Stimulated activated CD8-positive, alpha-beta memory T cell treated with anti-CD3 and anti-CD28 coated beads, Interleukin-15, amount 100 ng/mL, for 4 hours (primary cell): Measurements from ENCODE around the gene MAPKAPK5.
"Not testable (repeated sequence)": the region's sequence is repeated elsewhere in the genome, so short reads cannot be mapped to it uniquely, and the experiment has no call there.

ENCODE experiments used
- DNase-seq, 2 donors: peaks; one replicate each; pipeline ENCODE4 v3.0.0-alpha.2; 2020; ENCODE audit warnings: low read depth in 2 of 2

Gene MAPKAPK5, protein sequence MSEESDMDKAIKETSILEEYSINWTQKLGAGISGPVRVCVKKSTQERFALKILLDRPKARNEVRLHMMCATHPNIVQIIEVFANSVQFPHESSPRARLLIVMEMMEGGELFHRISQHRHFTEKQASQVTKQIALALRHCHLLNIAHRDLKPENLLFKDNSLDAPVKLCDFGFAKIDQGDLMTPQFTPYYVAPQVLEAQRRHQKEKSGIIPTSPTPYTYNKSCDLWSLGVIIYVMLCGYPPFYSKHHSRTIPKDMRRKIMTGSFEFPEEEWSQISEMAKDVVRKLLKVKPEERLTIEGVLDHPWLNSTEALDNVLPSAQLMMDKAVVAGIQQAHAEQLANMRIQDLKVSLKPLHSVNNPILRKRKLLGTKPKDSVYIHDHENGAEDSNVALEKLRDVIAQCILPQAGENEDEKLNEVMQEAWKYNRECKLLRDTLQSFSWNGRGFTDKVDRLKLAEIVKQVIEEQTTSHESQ

DNA sequence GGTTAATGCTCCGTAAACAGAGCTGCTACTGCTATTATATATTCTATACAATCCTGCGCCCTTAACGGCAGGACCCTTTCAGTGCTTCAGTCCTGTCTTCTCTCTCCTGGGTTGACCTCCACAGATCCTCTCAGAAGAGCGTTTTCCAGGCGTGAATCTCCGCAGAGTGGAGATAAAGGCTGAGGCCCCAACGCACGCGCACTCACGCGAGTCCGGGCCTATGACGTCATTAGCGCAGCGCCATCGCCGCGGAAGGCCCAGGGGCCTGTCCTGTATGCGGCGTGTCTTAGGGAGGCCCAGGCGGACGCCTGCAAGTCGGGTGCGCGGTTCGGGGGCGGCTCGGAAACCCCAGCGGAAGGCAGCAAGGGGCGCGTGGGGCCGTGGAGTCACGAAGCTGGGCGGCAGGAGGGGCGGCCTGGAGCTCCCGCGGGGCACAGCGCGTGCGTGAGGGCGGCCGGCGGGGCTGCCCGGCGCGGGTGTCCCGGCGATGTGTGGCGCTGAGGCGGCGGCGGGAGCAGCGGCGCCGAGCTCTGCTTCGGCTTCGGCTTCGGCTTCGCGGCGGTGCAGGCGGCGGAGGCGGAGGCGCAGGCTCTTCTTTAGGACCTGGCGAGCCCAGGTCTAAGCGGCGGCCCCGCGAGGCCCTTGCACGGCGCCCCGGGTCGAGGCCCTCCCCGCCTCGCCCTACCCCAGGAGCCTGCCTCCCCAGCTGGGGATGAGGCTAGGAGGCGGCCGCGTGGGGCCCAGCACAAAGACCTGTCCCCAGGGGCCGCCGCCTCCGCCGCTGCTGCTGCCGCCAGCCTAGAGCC lies at the start of gene MAPKAPK5:
Gene MAPKAPK5 (plus strand): TSS at position 479 of the 806 bp plus-strand sequence. CDS start 506 bp downstream, outside the sequence.
- DNase-seq: peak; percentile 96 to 97

DNA sequence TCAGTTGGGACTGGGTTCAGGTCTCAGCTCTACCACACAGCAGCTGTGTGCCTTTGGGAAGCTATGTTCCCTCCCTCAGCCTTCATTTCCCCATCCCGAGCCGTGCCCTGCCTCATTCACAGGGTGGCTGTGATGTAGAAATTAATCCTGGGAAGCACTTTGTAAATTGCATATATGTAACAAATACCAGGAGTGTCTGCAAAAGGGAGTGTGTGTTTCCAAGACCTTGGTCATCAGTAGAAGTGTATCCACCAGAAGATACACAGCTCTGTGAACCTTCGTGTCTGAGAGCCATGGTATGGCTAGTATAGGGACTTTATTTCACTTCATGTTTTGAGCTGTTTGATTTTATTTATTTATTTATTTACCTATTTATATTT lies 49.2 kb upstream of the MAPKAPK5 start:
- DNase-seq: no peak

DNA sequence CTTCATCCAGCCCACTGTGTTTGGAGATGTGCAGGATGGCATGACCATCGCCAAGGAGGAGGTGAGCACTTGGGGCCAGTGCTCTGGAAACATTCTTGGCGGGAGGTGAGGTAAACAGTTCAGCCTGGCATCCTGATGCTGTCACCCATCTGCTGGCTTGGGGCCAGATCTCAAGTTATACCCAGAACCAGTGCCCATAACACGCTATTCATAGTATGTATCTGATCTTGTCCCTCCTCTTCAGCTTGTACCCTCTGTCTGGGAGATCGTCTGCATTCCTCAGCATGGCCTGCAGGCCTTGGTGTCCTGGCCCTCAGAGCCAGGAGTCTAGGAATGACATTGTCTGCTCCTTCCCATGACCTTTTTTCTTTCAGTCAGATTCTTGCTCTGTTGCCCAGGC lies 43.8 kb upstream of the MAPKAPK5 start:
- no peak for DNase-seq

DNA sequence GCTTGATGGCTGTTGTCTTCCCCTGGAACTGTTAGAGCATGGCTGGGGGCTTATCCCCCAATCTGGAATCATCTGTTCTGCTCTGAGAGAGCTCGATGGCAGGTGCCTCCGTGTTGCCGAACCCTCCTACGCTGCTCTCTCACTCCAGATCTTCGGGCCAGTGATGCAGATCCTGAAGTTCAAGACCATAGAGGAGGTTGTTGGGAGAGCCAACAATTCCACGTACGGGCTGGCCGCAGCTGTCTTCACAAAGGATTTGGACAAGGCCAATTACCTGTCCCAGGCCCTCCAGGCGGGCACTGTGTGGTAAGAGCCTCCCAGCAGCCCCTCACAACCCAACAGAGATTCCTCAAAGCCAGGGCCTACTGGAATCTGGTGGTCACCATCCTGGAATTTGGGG lies 42.3 kb upstream of the MAPKAPK5 start:
- no peak for DNase-seq

DNA sequence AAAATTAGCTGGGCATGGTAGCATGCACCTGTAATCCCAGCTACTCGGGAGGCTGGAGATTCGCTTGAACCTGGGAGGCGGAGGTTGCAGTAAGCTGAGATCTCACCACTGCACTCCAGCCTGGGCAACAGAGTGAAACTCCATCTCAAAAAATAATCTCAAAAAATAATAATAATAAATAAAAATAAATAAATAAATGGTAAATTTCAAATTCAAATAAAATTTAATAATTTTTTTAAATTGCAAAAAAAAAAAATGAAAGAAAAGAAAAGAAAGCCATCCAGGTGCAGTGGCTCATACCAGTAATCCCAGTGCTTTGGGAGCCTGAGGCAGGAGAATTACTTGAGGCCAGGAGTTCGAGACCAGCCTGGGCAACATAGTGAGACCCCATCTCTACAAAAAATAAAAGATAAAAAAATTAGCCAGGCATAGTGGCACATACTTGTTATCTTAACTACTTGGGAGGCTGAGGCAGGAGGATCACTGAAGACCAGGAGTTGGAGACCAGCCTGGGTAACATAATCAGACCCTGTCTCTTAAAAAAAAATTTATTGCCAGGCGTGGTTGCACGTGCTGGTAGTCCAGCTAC lies 38.9 kb upstream of the MAPKAPK5 start:
- DNase-seq: no peak

DNA sequence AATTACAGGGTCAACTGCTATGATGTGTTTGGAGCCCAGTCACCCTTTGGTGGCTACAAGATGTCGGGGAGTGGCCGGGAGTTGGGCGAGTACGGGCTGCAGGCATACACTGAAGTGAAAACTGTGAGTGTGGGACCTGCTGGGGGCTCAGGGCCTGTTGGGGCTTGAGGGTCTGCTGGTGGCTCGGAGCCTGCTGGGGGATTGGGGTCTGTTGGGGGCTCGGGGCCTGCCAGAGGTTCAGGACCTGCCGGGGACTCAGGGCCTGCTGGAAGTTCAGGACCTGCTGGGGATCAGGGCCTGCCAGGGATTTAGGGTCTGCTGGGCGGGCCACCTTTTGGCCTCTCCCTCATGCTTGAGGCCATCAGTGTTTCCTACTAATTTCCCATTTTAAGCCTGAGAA lies 38.2 kb upstream of the MAPKAPK5 start:
- DNase-seq: no peak

DNA sequence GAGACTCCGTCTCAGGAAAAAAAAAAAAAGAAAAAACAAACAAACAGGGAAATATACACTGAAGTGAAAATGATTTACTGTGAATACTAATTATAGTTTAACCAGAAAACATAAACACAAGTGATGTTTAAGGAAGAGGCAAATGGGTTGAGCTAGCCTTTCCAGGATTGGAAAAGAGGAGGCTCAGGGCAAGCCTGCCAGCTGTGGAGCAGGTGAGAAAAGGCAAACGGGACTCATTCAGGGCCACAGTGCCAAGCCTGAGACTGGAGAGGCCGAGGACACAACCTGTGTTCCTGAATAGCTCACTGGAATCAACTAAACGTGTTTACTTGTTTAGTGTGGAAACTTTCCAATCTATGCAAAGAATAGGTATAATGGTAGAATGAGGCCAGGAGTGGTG lies 35.7 kb upstream of the MAPKAPK5 start:
- DNase-seq: no peak

DNA sequence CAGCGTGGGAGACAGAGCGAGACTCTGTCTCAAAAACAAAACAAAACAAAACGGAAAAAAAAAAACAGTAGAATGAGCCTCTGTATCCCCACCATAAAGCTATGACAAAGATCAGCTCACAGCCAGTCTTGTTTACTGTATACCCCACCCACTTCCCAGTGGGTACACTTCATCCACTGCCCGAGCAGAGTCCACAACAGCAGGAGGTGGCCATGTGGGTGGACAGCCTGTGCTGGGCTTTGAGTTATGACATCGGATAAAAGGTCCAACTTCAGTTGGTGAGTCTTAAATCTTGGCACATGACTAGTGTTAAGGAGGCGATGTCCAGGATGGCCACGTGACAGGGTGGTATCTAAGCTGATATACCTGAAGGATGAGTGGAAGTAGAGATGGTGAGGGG lies 34.8 kb upstream of the MAPKAPK5 start:
- no peak for DNase-seq

DNA sequence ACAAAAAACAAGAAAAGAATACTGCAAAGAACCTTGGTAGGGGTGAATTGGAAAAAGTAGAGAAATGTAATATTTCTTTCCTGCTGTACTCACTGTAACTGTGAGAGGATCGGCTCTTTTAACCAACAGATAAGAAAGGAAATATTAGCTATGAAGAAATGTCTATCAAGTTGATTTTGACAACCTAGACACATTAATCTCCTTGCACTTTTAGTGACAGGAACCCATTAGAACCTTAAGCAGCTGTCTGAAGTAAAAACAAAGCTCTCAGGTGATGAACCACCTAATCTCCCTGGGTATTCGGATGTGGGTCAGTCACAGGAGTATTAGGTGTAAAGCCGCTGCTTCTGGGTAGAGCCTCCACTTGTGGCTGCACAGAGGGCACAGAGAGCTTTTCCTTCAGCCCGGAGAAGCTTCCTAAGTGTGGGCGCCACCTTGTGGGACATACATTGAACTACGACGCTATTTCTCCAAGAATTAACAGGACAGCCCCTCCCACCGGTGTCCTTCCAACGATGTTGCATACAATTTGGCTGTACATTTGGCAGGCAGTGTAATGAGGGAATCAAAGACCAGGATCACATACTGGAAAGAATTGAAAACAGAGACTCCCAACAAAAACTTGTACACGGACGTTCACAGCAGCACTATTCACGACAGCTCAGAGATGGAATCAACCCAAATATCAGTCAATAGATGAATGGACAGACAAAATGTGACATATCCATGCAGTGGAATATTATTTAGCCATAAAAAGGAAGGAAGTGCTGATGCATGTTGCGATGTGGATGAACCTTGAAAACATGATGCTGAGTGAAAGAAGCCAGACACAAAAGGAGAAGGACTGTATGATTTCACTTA lies 28.9 kb upstream of the MAPKAPK5 start:
- peak; percentile 16 to 21 for DNase-seq

DNA sequence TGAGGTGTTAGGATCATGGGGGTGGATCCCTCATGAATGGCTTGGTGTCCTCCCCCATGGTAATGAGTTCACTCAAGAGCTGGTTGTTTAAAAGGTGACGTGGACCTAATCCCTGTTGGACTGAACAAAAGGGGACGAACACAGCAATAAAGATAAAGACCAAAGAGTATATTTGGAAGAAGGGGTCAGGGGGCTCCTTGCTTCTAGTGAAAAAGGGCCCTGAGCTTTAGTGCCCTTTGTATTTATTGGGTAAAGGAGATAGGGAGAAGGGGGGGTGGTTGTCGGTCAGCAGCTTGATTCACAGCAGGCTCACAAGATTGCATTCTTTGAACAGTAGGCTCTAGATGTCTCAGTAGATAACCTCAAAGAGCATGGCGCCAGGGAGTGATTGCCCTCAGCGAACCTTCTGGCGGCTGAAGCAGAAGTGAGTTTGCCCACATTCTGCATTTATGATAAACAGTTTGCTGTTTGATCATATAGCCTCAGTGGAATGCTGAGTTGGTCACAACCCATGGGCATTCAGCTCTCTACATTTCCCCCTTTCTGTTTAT lies 25.9 kb upstream of the MAPKAPK5 start:
- DNase-seq: no peak

DNA sequence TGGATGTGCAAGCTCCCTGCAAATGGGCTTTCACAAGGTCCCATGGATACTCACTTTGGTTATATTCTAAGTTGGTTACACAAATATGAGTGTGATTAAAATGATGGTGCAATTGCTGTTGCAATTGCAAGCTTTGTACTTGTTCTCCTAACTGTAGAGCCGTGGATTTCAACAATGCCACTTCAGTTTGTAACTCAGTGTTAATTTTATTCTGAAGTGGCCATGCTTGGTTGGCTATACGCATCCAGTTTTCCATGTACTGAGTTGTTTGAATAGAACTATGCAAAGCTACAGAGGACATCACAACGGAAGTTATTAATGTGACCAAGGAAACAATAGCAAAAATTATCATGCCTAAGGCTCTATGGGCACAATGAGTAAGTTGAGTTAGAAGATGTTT lies 25.1 kb upstream of the MAPKAPK5 start:
- not testable (repeated sequence) for DNase-seq

DNA sequence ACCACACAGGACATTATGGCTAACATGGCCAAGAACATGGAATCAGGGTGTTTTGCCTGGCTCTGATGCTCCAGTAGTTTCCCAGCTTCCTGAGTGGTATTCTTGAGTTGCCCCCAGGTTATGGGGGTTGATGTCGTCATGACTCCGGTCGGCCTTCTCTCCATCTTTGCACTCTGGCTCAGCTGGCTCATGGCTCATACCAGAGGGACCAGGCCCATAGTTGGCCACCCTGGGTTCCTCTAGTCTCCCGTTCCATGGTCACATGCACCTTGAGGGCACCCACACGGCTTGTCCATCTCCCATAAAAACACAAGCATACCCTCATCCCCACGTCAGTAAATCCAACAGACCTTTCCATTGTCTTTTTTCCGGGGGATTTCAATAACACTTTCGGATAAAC lies 23.7 kb upstream of the MAPKAPK5 start:
- DNase-seq: no peak

DNA sequence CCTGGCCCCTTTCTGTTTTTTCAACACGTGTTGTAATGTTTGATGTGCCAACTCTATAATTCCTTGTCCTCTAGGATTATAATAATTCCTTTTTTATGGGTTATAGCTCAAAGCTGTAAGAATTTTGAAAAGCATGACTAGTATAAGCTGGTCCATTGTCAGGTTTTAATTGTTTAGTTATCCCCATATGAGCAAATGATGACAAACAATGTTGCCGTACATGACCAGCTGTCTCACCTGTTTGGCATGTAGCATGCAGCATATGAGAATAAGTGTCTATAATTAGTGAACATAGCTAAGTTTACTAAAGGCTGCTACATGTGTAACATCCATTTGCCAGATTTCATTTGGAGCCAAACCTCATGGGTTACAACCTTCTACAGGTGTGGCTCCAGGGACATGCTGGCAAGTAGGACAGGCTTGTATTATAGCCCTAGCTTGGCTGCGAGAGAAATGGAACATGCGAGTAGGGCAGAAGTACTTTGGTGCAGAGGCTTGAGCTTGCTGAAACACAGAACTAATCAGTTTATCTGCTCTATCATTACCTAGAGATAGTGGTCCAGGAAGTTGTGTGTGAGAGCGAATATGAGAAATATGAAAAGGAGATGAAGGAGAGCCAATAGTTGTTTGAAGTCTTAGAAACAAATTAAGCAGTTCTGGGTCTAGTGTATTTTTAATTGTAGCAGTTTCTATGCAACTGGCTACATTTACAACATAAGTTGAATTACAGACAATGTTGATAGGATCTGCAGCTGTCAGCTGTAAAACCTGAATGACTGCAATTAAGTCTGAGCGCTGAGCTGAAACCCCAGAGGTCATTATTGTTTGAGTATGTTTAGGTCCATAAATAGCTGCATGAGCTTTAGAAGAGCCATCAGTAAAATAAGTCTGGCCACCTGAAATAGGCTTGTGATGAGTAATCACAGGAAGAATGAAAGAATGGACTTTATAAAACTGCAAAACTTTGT lies 22.6 kb upstream of the MAPKAPK5 start:
- DNase-seq: no peak

DNA sequence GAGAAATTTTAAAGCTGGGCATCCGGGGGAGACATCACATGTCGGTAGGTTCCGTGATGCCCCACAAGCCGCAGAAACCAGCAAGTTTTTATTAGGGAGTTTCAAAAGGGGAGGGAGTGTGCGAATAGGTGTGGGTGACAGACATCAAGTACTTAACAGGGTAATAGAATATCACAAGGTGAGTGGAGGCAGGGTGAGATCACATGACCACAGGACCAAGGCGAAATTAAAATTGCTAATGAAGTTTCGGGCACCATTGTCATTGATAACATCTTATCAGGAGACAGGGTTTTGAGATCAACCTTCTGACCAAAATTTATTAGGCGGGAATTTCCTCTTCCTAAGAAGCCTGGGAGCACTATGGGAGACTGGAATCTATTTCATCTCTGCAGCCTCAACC lies 21.2 kb upstream of the MAPKAPK5 start:
- DNase-seq: not testable (repeated sequence)

DNA sequence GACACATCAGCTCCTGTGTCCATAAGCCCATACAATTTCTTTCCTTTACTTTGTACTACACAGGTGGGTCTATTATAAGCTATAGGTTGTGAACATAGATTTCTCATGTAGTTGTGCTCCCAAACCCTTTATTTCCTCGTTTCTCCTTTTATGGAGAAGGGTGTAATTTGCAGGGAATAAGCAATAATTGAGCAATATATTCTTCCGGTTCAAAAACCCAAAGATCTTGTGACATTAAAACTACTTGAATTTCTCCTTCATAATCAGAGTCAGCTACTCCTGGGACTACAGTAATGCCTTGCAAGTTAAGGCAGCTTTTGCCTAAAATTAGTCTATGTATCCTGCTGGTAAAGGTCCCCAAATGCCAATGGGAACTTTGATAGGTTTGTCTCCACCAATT lies 19.1 kb upstream of the MAPKAPK5 start:
- no peak for DNase-seq

DNA sequence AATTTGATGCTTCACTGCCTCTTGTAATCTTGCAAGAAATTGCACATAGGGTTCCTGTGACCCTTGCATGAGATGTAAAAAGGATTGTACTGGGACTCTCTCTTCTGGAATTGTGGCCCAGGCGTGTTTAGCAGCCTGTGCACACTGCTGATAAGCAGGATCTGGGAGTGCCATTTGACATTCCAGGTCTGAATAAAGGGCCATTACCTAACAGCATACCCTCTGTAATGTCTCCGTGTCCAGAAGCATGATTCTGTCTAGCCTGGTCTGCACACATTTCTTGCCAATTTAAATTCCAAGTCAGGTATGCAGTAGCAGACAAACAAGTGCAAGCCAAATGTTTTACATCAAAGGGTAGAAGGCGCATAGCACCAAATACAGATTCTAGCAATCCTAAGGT lies 18.1 kb upstream of the MAPKAPK5 start:
- no peak for DNase-seq

DNA sequence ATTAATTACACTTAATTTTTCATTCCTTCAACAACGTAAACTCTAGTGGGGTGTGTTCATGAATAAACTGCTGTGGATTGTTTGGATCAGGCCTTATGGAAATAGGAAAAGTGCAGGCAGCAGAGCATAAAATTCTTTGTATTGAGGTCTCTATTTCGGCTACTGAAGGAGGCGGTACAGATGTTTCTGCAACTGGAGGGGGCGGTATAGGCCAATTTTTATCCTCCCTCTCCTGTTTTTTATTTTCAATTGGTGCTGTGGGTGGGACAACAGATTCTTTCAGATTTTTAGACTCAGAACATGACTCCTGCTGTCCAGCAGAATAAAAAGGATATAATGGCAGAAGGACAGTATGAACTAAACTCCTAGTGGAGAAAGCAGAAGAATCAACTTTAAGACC lies 17.7 kb upstream of the MAPKAPK5 start:
- not testable (repeated sequence) for DNase-seq

DNA sequence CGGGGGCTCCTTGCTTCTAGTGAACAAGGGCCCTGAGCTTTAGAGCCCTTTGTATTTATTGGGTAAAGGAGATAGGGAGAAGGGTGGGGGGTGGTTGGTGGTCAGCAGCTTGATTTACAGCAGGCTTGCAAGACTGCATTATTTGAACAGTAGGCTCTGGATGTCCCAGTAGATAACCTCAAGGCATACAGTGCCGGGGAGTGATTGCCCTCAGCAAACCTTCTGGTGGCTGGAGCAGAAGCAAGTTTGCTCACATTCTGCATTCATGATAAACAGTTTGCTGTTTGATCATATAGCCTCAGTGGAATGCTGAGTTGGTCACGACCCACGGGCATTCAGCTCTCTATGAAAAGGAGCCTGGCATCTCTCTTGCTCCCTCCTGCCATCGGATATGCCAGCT lies 16.5 kb upstream of the MAPKAPK5 start:
- DNase-seq: no peak

DNA sequence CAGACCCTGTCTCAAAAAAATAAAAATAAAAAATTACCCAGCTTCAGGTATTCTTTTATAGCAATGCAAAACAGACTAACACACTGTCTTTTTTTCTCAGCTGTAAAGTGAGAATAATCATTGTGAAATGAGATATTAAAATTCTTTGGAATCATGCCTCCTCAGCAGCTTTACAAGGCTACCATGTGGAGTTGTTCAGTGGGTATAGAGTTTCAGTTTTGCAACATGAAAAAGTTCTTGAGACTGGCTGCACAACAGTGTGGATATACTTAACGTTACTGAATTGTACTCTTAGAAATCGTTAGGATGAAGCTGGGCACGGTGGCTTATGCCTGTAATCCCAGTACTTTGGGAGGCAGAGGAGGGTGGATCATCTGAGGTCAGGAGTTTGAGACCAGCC lies 15.7 kb upstream of the MAPKAPK5 start:
- DNase-seq: no peak

DNA sequence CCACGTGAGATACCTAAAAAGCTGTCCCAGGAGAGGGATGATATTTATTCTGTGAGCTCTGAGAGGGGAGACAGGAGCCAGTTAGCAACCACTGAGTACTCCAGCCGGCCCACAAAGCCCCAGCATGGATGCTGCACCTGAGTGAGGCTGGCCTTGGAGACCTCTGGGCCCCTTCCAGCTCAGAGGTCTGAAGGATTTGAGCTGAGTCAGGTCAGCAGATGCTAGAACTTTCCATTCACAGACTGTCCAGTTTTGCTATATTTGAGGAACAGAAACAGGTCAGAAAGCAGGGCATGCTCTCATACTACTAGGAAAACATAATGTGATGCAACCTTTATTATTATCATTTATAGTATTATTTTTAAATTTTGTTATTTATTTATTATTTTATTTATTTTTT lies 15.0 kb upstream of the MAPKAPK5 start:
- DNase-seq: no peak
